CD4-positive, alpha-beta T cell treated with Interleukin-1 beta for 1 hour (primary cell): Measurements from ENCODE around the gene FBXO11.

ENCODE experiments used
- DNase-seq, 2 donors: peaks; one replicate each; pipeline ENCODE4 v3.0.0-alpha.2; 2020 to 2022

The FBXO11 gene

DNA sequence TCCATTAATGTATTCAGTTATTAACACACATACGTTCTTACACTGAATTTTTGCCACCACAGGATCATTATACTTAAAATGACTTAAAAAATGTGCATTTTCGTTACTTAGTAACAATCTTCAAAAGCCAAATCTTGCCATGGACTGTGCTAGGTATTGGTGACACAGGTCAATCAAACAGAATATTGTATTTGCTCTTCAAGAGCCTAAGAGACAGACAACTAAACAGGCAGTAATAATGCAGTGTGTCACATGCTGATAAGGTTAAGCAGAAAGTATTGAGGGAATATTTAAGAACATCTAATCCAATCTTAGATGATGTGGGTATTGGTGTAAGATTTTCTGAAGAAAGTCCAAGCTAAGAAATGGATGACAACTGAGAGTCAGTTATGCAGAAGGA is 56.9 kb downstream of the FBXO11 start:
- DNase-seq = no peak

DNA sequence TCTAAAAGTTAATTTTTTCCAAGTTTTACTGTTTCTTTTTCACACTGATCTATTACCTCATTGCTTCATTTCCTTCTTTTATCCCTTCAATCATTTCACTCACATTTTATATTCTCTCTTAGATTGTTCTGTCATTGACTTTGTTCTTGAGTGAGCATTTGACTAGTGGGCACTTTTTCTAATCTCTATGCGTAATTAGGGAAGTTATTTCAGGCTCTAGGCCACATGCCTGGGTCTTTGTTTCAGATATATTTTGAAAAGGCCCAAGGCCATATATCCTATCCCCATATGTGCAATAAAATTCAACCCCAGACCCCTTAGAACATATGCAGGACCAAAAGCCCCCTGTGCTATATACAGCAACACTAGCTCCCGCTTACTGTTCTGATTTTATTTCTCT is 62.1 kb downstream of the FBXO11 start:
- DNase-seq = no peak

GRCh38 chr2:47843407-47843806 is 62.9 kb downstream of the FBXO11 start:
- DNase-seq = no peak

- no peak for DNase-seq
These were observed 63.5 kb downstream of the FBXO11 start for GRCh38 chr2:47842846-47843245.

- no peak for DNase-seq
These were observed 67.6 kb downstream of the FBXO11 start for GRCh38 chr2:47838686-47839085.

DNA sequence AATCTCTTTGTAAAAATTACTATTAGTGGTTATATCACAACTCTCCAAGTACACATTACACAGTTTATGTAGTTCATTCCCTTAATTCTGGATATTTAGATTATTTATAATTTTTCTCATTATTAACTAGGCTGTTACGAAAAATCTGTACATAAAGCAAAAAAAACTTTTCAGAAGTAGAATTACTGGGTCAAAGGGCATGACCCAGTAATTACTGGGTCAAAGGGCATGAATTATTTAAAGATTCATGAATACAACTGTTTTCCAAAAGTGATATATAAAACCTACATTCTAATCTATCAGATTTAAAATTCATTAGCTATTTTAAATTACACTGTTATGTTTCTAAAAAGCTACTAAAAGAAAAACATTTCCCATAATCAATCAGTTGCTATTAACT is 68.0 kb downstream of the FBXO11 start:
- no peak for DNase-seq

DNA sequence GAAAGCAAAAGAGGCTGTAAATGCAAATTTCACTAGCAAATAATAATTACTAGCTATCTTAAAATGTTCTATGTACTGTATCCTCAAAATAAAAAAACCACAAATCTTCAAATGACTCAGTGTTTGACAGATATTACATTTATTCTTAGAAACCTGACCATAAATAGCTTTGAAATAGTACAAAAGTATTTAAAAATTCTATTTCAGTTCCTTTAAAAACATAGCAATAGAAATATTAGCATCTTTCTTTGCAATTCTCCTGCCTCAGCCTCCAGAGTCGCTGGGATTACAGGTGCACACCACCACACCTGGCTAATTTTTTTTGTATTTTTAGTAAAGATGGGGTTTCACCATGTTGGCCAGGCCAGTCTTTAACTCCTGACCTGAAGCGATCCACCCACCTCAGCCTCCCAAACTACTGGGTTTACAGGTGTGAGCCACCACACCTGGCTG is 72.8 kb downstream of the FBXO11 start:
- DNase-seq = no peak

DNA sequence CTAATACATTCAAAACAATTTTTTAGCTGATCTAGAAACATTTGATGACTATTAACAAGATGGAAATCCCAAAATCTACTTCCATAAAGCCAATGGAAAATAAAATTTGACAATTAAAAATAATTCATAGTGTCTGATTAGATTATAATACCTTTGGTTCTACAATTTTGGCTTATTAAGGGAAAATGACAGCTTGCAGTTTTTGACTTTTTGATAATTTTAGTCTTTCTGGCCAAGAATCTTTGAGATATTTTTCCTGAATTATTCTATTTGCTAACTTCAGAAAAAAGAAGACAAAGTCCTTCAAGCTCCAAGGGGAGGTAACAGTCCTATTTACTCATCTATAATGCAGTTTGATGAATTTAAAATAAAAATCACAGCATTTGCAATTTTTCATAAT is 83.8 kb downstream of the FBXO11 start:
- DNase-seq = no peak

- DNase-seq = no peak
These were observed 86.5 kb downstream of the FBXO11 start for GRCh38 chr2:47819834-47820233.

DNA sequence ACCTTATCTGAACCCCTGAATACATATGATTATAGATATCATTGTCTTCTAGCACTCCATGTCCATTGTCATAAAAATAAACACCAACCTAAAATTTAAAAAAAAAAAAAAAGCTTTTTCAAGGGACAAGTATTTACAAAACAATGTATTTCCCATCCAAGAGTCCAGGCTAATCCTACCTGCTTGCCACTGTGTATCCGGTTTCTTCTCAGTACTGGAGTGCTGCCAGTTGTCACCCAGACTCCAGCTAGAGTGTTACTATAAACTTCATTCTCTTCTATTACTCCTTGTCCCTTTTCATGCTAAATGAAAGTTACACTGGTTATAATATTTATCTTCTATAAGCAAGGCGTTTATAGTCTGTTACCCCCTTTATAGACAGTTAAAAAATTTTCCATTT is 87.5 kb downstream of the FBXO11 start:
- no peak for DNase-seq

DNA sequence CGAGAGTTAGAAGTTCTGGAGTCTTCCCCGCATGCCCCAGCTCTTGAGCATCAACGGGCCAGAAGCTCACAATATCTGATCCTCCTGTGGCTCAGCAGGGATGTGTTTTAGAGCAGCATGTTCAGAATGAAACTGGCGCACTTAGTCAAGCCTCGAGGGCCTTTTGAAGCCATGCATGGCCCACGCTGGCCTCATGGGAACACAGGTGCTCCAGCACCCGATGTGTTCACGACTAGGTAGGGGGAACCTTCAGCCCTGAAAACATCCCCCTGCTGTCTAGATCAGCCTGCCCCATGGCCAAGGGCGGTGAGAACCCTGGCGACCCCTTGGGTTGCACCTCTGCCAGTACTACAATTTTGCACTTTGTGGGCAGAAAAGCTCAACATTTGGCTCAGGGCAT is 90.5 kb downstream of the FBXO11 start:
- no peak for DNase-seq

DNA sequence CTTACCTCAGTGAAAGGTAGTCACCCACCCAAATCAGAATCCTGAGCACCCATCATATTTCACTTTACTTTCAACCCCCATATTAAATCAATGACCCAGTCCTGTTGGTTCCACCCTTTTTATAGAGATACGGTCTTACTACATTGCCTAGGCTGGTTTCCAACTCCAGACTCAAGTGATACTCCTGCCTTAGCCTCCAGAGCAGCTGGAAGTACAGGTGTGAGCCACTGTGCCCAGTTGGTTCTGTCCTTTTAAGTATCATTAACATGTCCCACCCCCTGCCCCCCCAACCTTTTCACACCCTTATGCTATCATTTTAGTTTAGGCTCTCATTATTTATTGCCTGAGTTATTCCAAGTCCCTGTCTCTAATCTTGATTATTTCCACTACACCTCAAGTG is 94.6 kb downstream of the FBXO11 start:
- DNase-seq = no peak

- DNase-seq = no peak
These were observed 95.4 kb downstream of the FBXO11 start for GRCh38 chr2:47810850-47811249.

DNA sequence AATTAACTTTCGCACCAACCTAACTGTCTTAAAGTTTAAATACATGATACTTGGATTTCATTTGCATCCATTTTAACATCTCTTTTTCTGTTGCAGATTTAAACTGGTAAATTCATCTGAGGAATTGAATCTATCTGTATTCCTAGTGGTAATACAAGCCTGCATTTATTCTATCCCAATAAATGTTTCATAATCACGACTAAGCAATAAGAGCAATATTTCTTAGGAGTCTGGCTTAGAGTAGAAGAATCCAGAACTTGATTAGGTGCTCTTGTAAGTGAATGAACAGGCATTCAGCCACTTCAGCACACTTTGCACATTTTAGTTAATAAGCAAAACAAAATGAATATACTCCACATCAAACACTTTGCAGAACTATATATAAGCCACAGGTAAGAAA is 96.4 kb downstream of the FBXO11 start:
- DNase-seq = no peak

DNA sequence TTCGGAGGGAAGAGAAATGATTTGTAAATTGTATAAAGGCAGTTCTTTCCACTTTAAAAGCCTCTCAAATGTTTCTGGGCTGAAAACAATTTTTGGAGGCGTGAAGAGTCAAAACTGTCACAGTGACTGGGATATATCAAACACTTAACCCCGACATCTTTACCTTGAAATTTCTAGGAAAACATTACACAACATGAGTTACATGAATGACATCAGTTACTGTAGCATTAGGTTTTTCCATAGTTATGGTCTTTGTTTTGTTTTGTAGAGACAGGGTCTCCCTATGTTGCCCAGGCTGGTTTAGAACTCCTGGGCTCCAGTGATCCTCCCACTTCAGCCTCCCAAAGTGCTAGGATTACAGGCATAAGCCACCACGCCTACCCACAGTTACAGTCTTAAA is 97.7 kb downstream of the FBXO11 start:
- no peak for DNase-seq

DNA sequence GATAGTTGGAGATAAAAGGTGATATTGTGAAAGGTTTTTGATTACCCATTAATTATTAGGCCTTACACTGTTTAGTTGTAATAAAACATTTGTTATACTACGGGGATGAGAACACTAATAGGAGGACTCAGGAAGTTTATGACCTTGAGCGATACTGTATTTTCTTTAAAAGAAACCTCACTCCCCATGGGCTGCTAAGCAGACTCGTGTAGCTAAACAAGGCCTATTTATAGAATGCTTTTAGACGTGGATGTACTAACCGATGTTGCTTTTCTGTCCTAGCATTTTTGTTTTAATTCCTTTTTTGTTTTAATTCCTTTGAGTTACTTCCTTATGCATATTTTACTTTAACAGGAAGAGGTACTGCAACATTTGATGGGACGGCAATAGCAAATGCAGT is 100.4 kb downstream of the FBXO11 start:
- DNase-seq = no peak

- DNase-seq = no peak
These were observed 102.5 kb downstream of the FBXO11 start for GRCh38 chr2:47803770-47804169.

GRCh38 chr2:47803363-47803762 is 102.9 kb downstream of the FBXO11 start:
- DNase-seq = no peak

- no peak for DNase-seq
These were observed 105.2 kb downstream of the FBXO11 start for GRCh38 chr2:47801118-47801517.

DNA sequence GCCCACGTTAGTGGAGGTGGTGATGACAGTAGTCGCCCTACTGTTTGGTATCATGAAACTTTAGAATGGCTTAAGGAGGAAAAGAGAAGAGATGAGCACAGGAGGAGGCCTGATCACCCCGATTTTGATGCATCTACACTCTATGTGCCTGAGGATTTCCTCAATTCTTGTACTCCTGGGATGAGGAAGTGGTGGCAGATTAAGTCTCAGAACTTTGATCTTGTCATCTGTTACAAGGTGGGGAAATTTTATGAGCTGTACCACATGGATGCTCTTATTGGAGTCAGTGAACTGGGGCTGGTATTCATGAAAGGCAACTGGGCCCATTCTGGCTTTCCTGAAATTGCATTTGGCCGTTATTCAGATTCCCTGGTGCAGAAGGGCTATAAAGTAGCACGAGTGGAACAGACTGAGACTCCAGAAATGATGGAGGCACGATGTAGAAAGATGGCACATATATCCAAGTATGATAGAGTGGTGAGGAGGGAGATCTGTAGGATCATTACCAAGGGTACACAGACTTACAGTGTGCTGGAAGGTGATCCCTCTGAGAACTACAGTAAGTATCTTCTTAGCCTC is 107.2 kb downstream of the FBXO11 start:
- DNase-seq = no peak

DNA sequence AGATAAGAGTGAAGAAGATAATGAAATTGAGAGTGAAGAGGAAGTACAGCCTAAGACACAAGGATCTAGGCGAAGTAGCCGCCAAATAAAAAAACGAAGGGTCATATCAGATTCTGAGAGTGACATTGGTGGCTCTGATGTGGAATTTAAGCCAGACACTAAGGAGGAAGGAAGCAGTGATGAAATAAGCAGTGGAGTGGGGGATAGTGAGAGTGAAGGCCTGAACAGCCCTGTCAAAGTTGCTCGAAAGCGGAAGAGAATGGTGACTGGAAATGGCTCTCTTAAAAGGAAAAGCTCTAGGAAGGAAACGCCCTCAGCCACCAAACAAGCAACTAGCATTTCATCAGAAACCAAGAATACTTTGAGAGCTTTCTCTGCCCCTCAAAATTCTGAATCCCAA is 107.7 kb downstream of the FBXO11 start:
- no peak for DNase-seq

DNA sequence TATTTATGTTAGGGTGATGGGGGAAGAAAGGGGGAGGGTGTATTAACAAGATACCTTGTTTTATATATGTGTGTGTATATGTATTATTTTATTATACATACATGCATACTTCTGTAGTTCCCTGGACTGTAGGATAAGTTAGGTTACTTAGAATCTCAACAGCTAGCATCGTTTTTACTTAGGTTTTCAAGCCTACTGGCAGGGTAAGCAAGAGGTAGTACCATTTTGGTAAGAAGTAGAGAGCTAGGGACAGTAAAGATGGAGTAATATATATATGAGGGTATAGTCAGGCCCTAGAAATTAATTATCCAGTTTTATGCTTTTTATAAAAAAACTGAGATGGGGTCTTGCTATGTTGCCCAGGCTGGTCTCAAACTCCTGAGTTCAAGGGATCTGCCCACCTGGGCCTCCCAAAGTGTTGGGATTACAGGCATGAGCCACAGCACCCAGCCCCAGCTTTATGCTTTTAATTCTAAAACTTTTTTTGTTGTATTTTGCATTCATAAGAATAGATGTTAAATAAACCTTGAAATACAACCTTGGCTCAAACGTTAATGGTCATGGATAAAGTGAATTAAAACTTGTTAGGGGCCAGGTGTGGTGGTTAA is 110.1 kb downstream of the FBXO11 start:
- DNase-seq = no peak

DNA sequence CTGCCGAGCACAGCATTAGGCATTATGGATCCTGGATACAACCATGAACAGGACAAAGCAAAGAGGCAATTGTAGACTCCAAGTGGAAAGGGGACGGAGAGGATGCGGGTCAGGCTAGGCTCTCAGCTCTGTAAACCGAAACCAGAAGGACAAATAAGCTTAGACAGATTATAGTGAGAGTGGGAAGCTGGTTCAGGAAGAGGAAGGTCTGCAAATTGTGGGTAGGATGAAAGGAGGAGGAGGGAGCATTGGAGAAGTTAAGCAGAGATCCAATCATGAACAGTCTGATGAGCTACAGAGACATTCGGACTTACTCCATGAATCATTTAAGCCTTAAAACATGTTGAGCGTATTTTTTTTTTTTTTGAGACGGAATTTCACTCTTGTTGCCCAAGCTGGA is 120.3 kb downstream of the FBXO11 start:
- DNase-seq = no peak

DNA sequence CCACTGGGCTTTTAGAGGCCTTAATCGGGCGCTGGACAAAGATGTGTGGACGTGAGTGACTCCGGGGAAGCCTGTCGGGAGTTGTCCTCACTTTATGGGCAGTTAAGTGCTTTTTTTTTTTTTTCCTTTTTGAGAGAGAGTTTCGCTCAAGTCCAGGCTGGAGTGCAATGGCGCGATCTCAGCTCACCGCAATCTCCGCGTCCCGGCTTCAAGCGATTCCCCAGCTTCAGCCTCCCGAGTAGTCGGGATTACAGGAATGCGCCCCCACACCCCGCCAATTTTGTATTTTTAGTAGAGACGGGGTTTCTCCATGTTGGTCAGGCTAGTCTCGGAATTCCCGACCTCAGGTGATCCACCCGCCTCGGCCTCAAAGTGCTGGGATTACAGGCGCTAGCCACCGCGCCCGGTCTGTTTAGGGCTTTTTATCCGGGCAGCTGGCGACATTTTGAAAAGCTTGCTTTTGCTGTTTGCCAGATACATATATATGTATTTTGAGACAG is 121.9 kb downstream of the FBXO11 start:
- no peak for DNase-seq
